Uterus (tissue), 2 donors: ENCODE data around the gene CHMP2B.

ENCODE experiments used
- POLR2A ChIP-seq, 2 donors: fragments of 450-650 bp; IDR thresholded peaks; one replicate each; pipeline ENCODE4 v1.6.1; 2016; ENCODE audit warnings: antibody characterized with exemption in 2 of 2, mild to moderate bottlenecking in 1 of 2, moderate library complexity in 1 of 2
- TF ChIP-seq, protein P1 (sequence below), 4 experiments: fragments of 200-600 bp in 2 of 4; fragments of 450-650 bp in 2 of 4; sonication (generic) in 2 of 4; IDR thresholded peaks; one replicate each; pipeline ENCODE4 v1.5.1; 2016 to 2019; ENCODE audit warnings: antibody characterized with exemption in 4 of 4, mild to moderate bottlenecking in 2 of 4, moderate library complexity in 1 of 4

DNA sequence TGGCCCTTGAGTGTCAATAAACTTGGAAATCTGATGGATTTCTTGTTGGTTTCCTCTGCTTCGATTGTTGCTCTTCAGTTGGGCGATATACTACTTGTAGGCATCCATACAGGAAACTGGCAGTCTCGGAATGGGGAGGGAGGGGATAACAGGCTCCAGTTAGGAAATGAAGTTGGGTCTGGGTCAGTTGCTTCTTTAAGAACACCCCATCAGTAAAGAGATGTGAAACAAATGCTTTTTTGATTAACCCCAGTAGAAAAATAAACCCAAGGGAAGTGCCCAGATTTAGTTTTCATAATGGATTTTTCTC, 681 bp downstream of the CHMP2B start:
- TF ChIP-seq, protein P1, sequence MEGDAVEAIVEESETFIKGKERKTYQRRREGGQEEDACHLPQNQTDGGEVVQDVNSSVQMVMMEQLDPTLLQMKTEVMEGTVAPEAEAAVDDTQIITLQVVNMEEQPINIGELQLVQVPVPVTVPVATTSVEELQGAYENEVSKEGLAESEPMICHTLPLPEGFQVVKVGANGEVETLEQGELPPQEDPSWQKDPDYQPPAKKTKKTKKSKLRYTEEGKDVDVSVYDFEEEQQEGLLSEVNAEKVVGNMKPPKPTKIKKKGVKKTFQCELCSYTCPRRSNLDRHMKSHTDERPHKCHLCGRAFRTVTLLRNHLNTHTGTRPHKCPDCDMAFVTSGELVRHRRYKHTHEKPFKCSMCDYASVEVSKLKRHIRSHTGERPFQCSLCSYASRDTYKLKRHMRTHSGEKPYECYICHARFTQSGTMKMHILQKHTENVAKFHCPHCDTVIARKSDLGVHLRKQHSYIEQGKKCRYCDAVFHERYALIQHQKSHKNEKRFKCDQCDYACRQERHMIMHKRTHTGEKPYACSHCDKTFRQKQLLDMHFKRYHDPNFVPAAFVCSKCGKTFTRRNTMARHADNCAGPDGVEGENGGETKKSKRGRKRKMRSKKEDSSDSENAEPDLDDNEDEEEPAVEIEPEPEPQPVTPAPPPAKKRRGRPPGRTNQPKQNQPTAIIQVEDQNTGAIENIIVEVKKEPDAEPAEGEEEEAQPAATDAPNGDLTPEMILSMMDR (IDR thresholded peaks at IDR 0.05), result no peak
- TF ChIP-seq POLR2A (IDR thresholded peaks at IDR 0.05), result no peak
